Measurements from ENCODE around the gene TESK2. TPM values are rescaled to one million over a fixed set of nuclear protein-coding genes. Genes with fewer than 3 reads are reported as not detected.

The TESK2 gene
- polyA plus RNA-seq, 1 of the 3 experiments (the other 2 are of a cell fraction): 1.3 TPM

DNA sequence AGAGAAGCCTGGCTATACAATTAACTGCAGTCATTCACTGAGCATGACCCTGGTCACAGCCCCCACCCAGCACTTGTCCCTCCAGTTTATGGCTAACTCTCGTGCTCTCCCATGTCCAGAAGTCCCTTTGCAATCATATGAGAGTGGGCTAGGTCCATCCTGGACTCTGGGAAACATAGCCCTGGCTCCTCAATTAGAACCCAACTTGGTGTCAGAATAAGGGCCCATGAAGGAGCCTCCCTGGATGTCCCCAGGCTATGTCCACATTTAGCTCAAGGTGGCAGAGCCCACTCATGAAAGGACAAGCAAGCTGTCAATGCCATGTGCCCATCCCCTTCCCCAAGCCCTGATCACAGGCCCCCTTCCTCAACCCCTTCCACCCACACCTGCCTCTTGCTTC lies 191.7 kb downstream of the TESK2 start:
- TF ChIP-seq CHD2 (IDR thresholded peaks at IDR 0.05; ENCODE audit: low read length, partially characterized antibody) (no peak), MXI1 (IDR thresholded peaks at IDR 0.05; ENCODE audit: low read depth, low read length) (no peak), FOXM1 (IDR thresholded peaks at IDR 0.05; ENCODE audit: low read depth) (no peak), RXRA (IDR thresholded peaks at IDR 0.05; ENCODE audit: borderline replicate concordance, low read depth) (no peak), RAD21 (IDR thresholded peaks at IDR 0.05; ENCODE audit: low read length) (no peak), SMC3 (IDR thresholded peaks at IDR 0.05; ENCODE audit: low read depth, low read length) (no peak), YY1 (IDR thresholded peaks at IDR 0.05; ENCODE audit: low read depth) (no peak), FOXJ3 (CRISPR knock-in tag; IDR thresholded peaks at IDR 0.05) (no peak), GABPA (IDR thresholded peaks at IDR 0.05; ENCODE audit: low read depth) (no peak), ELF1 (IDR thresholded peaks at IDR 0.05) (no peak), JUND (IDR thresholded peaks at IDR 0.05) (no peak), POLR2AphosphoS5 (IDR thresholded peaks at IDR 0.05; ENCODE audit: low read depth, low read length) (no peak), EP300 (IDR thresholded peaks at IDR 0.05; ENCODE audit: borderline replicate concordance in 1 of 2, low read depth in 1 of 2, low read length in 1 of 2) (no peak), FOSL2 (IDR thresholded peaks at IDR 0.05; ENCODE audit: borderline replicate concordance, low read depth) (no peak)
- TF ChIP-seq, protein P1, sequence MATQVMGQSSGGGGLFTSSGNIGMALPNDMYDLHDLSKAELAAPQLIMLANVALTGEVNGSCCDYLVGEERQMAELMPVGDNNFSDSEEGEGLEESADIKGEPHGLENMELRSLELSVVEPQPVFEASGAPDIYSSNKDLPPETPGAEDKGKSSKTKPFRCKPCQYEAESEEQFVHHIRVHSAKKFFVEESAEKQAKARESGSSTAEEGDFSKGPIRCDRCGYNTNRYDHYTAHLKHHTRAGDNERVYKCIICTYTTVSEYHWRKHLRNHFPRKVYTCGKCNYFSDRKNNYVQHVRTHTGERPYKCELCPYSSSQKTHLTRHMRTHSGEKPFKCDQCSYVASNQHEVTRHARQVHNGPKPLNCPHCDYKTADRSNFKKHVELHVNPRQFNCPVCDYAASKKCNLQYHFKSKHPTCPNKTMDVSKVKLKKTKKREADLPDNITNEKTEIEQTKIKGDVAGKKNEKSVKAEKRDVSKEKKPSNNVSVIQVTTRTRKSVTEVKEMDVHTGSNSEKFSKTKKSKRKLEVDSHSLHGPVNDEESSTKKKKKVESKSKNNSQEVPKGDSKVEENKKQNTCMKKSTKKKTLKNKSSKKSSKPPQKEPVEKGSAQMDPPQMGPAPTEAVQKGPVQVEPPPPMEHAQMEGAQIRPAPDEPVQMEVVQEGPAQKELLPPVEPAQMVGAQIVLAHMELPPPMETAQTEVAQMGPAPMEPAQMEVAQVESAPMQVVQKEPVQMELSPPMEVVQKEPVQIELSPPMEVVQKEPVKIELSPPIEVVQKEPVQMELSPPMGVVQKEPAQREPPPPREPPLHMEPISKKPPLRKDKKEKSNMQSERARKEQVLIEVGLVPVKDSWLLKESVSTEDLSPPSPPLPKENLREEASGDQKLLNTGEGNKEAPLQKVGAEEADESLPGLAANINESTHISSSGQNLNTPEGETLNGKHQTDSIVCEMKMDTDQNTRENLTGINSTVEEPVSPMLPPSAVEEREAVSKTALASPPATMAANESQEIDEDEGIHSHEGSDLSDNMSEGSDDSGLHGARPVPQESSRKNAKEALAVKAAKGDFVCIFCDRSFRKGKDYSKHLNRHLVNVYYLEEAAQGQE (IDR thresholded peaks at IDR 0.05; ENCODE audit: low read depth, low read length): no peak
- TF ChIP-seq, protein P2, sequence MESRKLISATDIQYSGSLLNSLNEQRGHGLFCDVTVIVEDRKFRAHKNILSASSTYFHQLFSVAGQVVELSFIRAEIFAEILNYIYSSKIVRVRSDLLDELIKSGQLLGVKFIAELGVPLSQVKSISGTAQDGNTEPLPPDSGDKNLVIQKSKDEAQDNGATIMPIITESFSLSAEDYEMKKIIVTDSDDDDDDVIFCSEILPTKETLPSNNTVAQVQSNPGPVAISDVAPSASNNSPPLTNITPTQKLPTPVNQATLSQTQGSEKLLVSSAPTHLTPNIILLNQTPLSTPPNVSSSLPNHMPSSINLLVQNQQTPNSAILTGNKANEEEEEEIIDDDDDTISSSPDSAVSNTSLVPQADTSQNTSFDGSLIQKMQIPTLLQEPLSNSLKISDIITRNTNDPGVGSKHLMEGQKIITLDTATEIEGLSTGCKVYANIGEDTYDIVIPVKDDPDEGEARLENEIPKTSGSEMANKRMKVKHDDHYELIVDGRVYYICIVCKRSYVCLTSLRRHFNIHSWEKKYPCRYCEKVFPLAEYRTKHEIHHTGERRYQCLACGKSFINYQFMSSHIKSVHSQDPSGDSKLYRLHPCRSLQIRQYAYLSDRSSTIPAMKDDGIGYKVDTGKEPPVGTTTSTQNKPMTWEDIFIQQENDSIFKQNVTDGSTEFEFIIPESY (IDR thresholded peaks at IDR 0.05; ENCODE audit: borderline replicate concordance, low read depth): no peak
- TF ChIP-seq, protein P3, sequence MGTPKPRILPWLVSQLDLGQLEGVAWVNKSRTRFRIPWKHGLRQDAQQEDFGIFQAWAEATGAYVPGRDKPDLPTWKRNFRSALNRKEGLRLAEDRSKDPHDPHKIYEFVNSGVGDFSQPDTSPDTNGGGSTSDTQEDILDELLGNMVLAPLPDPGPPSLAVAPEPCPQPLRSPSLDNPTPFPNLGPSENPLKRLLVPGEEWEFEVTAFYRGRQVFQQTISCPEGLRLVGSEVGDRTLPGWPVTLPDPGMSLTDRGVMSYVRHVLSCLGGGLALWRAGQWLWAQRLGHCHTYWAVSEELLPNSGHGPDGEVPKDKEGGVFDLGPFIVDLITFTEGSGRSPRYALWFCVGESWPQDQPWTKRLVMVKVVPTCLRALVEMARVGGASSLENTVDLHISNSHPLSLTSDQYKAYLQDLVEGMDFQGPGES (IDR thresholded peaks at IDR 0.05; ENCODE audit: low read depth, low read length): no peak
- TF ChIP-seq, protein P4, sequence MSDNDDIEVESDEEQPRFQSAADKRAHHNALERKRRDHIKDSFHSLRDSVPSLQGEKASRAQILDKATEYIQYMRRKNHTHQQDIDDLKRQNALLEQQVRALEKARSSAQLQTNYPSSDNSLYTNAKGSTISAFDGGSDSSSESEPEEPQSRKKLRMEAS (IDR thresholded peaks at IDR 0.05; ENCODE audit: low read depth): no peak
- H3K4me1 ChIP-seq (ENCODE audit: control insufficient read depth in 1 of 2, insufficient read depth in 2 of 2, low read depth in 1 of 2, low read length in 1 of 2): peaks cover 0 to 6% of the 10 kb centered on the region in 2 experiments; a peak in 1 of 4 replicates
- H3K4me2 ChIP-seq: no peak overlapping the region
- H3F3A ChIP-seq (replicated peaks; ENCODE audit: insufficient read depth): peaks cover 10% of the 10 kb centered on the region
- no peak overlapping the region for H2AFZ ChIP-seq (ENCODE audit: low read depth)
- WGBS (ENCODE audit: low lambda C conversion rate): 30% methylated on average over 1 of the region's 1 CpG
- H3K4me3 ChIP-seq (ENCODE audit: low read depth in 2 of 2, low read length in 1 of 2): no peak overlapping the region
- no peaks in the 10 kb centered on the region for H4K20me1 ChIP-seq (ENCODE audit: insufficient read depth)
- H3K9me3 ChIP-seq: no peaks in the 10 kb centered on the region
- no peaks in the 10 kb centered on the region for H3K79me2 ChIP-seq (ENCODE audit: insufficient read depth)
- no peaks in the 10 kb centered on the region for H3K27me3 ChIP-seq (ENCODE audit: insufficient read depth)
- no peak overlapping the region for H3K9ac ChIP-seq
- DNase-seq: no peak
- CTCF ChIA-PET: interaction anchor here (0.8 to 14.7 kb wide), 9 partner anchors 8 to 908 kb away, joined by 4 to 470 read pairs (median 7); partner anchors contain the start of genes HECTD3 and UROD
- no peaks in the 10 kb centered on the region for H3K9me2 ChIP-seq
- H3K36me3 ChIP-seq (replicated peaks in 1 of 2; ENCODE audit: control insufficient read depth in 1 of 2, insufficient read depth in 2 of 2, low read length in 1 of 2): no peaks in the 10 kb centered on the region
- no peak overlapping the region for H3K27ac ChIP-seq (ENCODE audit: low read depth in 2 of 2, low read length in 1 of 2)
- POLR2A ChIA-PET: interaction anchor here (1.8 to 4.6 kb wide), 2 partner anchors 280 to 286 kb away, joined by 10 to 50 read pairs; partner anchors contain the start of genes HECTD3 and UROD
